ENCODE results near the gene MYT1. TPM values are rescaled to one million over a fixed set of nuclear protein-coding genes. Genes with fewer than 3 reads are reported as not detected.

The MYT1 gene
- total and polyA plus RNA-seq, 2 of the 13 experiments (the other 11 are each of a cell fraction or from before 2014, with no cell fraction given), result 0.58 to 2.5 TPM

DNA sequence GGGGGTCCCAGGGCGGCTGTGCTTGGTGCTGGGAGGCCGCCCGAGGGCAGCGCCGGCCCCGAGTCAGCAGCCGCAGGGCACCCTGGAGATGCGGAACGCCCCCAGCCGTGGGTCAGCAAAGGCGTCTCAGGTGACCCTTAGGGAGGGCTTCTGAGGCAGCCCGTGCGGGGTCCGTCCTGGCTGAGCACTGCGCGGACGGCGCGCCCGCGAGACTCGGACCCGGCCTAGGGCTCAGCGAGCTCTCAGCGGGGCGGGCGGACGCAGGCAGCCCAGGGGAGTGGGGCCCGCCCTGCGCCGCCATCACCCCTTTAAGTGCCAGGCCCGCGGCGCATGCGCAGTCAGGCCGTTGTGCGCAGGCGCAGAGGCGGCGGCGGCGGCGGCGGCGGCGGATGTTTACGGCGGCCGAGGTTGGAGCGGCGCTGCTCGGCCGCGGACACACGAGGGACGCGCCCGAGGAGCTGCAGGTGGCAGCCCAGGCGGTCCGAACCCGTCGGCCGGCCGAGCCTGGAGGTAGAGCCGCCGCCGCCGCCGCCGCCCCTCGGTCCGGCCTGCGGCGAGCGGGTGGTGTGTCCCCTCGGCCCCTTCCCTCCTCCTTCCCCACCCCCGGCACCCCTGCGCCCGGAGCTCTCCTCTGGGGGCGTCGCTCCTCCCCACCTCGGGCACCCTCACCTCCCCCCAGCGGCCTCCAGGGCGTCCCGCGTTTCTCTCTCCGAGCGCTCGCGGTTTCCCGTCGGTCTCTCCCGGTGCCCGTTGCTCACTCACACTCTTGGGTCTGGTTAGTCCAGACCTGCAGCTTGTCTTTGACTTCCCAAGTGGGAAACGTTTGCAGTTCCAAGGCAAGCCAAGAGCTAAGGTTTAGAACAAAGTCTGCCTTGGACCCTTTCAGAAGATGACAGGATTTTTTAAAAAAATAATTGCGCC lies 91.4 kb downstream of the MYT1 start, which contains the start of gene PCMTD2 (continued):
- TF ChIP-seq KMT2B (CRISPR knock-in tag; IDR thresholded peaks at IDR 0.05) (no peak; the same call in 1 of the 2 replicates), DNMT1 (CRISPR knock-in tag; IDR thresholded peaks at IDR 0.05) (peak; percentile 99), TBX3 (IDR thresholded peaks at IDR 0.05; ENCODE audit: borderline replicate concordance) (no peak), HNRNPK (IDR thresholded peaks at IDR 0.05; ENCODE audit: low read depth, low read length, poor library complexity, severe bottlenecking) (peak; percentile 95), ZNF83 (CRISPR knock-in tag; IDR thresholded peaks at IDR 0.05; ENCODE audit: borderline replicate concordance) (no peak; the same call in none of the 2 replicates), ZNF138 (CRISPR knock-in tag; IDR thresholded peaks at IDR 0.05; ENCODE audit: low read depth) (peak; percentile 91), RELA (CRISPR knock-in tag; IDR thresholded peaks at IDR 0.05) (peak; percentile 45; the same call in 1 of the 2 replicates), RFX1 (IDR thresholded peaks at IDR 0.05) (no peak), YEATS4 (CRISPR knock-in tag; IDR thresholded peaks at IDR 0.05; ENCODE audit: borderline replicate concordance) (peak; percentile 94), KLF16 (CRISPR knock-in tag; IDR thresholded peaks at IDR 0.05) (peak in 1 of 2 experiments; percentile 48; a peak in 2 of 4 replicates), CENPT (CRISPR knock-in tag; IDR thresholded peaks at IDR 0.05; ENCODE audit: low read depth) (peak; percentile 94), SP4 (CRISPR knock-in tag; IDR thresholded peaks at IDR 0.05) (peak; percentile 85)
- TF ChIP-seq, protein P1, sequence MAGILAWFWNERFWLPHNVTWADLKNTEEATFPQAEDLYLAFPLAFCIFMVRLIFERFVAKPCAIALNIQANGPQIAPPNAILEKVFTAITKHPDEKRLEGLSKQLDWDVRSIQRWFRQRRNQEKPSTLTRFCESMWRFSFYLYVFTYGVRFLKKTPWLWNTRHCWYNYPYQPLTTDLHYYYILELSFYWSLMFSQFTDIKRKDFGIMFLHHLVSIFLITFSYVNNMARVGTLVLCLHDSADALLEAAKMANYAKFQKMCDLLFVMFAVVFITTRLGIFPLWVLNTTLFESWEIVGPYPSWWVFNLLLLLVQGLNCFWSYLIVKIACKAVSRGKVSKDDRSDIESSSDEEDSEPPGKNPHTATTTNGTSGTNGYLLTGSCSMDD (CRISPR knock-in tag; IDR thresholded peaks at IDR 0.05), result peak; percentile 16; the same call in 1 of the 2 replicates
- TF ChIP-seq, protein P2, sequence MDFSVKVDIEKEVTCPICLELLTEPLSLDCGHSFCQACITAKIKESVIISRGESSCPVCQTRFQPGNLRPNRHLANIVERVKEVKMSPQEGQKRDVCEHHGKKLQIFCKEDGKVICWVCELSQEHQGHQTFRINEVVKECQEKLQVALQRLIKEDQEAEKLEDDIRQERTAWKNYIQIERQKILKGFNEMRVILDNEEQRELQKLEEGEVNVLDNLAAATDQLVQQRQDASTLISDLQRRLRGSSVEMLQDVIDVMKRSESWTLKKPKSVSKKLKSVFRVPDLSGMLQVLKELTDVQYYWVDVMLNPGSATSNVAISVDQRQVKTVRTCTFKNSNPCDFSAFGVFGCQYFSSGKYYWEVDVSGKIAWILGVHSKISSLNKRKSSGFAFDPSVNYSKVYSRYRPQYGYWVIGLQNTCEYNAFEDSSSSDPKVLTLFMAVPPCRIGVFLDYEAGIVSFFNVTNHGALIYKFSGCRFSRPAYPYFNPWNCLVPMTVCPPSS (IDR thresholded peaks at IDR 0.05), result no peak
- TF ChIP-seq, protein P3, sequence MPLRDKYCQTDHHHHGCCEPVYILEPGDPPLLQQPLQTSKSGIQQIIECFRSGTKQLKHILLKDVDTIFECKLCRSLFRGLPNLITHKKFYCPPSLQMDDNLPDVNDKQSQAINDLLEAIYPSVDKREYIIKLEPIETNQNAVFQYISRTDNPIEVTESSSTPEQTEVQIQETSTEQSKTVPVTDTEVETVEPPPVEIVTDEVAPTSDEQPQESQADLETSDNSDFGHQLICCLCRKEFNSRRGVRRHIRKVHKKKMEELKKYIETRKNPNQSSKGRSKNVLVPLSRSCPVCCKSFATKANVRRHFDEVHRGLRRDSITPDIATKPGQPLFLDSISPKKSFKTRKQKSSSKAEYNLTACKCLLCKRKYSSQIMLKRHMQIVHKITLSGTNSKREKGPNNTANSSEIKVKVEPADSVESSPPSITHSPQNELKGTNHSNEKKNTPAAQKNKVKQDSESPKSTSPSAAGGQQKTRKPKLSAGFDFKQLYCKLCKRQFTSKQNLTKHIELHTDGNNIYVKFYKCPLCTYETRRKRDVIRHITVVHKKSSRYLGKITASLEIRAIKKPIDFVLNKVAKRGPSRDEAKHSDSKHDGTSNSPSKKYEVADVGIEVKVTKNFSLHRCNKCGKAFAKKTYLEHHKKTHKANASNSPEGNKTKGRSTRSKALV (CRISPR knock-in tag; IDR thresholded peaks at IDR 0.05), result no peak
- TF ChIP-seq, protein P4, sequence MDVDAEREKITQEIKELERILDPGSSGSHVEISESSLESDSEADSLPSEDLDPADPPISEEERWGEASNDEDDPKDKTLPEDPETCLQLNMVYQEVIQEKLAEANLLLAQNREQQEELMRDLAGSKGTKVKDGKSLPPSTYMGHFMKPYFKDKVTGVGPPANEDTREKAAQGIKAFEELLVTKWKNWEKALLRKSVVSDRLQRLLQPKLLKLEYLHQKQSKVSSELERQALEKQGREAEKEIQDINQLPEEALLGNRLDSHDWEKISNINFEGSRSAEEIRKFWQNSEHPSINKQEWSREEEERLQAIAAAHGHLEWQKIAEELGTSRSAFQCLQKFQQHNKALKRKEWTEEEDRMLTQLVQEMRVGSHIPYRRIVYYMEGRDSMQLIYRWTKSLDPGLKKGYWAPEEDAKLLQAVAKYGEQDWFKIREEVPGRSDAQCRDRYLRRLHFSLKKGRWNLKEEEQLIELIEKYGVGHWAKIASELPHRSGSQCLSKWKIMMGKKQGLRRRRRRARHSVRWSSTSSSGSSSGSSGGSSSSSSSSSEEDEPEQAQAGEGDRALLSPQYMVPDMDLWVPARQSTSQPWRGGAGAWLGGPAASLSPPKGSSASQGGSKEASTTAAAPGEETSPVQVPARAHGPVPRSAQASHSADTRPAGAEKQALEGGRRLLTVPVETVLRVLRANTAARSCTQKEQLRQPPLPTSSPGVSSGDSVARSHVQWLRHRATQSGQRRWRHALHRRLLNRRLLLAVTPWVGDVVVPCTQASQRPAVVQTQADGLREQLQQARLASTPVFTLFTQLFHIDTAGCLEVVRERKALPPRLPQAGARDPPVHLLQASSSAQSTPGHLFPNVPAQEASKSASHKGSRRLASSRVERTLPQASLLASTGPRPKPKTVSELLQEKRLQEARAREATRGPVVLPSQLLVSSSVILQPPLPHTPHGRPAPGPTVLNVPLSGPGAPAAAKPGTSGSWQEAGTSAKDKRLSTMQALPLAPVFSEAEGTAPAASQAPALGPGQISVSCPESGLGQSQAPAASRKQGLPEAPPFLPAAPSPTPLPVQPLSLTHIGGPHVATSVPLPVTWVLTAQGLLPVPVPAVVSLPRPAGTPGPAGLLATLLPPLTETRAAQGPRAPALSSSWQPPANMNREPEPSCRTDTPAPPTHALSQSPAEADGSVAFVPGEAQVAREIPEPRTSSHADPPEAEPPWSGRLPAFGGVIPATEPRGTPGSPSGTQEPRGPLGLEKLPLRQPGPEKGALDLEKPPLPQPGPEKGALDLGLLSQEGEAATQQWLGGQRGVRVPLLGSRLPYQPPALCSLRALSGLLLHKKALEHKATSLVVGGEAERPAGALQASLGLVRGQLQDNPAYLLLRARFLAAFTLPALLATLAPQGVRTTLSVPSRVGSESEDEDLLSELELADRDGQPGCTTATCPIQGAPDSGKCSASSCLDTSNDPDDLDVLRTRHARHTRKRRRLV (CRISPR knock-in tag; IDR thresholded peaks at IDR 0.05), result no peak
- TF ChIP-seq, protein P5, sequence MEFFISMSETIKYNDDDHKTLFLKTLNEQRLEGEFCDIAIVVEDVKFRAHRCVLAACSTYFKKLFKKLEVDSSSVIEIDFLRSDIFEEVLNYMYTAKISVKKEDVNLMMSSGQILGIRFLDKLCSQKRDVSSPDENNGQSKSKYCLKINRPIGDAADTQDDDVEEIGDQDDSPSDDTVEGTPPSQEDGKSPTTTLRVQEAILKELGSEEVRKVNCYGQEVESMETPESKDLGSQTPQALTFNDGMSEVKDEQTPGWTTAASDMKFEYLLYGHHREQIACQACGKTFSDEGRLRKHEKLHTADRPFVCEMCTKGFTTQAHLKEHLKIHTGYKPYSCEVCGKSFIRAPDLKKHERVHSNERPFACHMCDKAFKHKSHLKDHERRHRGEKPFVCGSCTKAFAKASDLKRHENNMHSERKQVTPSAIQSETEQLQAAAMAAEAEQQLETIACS (CRISPR knock-in tag; IDR thresholded peaks at IDR 0.05), result no peak; the same call in 1 of the 2 replicates

Data from HepG2 (cell line).